ENCODE results near the gene C3orf20. TPM values are rescaled to one million over a fixed set of nuclear protein-coding genes. Genes with fewer than 3 reads are reported as not detected.

C3orf20 gene
- total RNA-seq, 1 donor: not detected

DNA sequence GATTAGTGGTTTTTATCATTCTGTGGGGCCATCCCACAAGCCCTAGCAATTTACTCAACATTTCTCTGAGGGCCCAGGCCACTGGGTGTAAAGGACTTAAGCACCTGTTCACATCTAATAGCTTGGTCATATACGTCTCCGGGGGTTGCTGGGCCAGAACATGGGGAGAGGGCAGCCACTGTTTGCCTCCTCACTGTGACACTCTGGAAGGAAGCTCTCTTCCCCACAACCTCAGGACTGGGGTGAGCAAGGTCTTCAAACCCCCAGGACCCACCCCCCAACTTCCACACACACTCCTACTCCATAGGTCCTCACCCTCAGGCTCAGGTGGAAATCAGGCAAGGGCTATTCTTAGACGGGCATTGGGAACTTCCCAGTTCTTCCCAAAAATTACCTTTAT, 28.9 kb downstream of the C3orf20 start:
- TF ChIP-seq, protein P1, sequence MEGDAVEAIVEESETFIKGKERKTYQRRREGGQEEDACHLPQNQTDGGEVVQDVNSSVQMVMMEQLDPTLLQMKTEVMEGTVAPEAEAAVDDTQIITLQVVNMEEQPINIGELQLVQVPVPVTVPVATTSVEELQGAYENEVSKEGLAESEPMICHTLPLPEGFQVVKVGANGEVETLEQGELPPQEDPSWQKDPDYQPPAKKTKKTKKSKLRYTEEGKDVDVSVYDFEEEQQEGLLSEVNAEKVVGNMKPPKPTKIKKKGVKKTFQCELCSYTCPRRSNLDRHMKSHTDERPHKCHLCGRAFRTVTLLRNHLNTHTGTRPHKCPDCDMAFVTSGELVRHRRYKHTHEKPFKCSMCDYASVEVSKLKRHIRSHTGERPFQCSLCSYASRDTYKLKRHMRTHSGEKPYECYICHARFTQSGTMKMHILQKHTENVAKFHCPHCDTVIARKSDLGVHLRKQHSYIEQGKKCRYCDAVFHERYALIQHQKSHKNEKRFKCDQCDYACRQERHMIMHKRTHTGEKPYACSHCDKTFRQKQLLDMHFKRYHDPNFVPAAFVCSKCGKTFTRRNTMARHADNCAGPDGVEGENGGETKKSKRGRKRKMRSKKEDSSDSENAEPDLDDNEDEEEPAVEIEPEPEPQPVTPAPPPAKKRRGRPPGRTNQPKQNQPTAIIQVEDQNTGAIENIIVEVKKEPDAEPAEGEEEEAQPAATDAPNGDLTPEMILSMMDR (IDR thresholded peaks at IDR 0.05; ENCODE audit: insufficient read depth, low read depth, low read length): no peak
- no peak overlapping the region for H3K4me3 ChIP-seq (ENCODE audit: low read depth, low read length)
- no peak for DNase-seq (ENCODE audit: low read depth)

DNA sequence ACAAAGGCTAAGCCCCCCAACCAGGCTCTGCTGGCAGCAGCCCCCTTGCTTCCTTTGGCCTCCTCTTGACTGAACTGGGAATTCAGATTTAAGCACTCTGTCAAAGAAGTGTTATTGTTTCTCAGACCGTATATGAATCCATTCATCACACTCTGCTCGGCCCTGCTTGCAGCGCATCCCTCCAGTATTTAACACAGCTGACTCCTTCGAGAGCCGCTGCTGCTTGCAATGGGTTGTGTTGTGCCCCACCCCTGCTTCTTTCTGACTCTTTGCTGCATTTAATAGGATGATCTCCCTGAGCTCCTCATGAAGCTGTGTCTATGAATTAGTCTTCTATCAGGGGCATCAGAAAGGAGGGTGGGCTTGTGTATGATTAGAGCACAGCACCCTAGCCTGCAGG, 31.2 kb downstream of the C3orf20 start:
- TF ChIP-seq, protein P1 (IDR thresholded peaks at IDR 0.05; ENCODE audit: insufficient read depth, low read depth, low read length): no peak
- DNase-seq (ENCODE audit: low read depth): no peak
- no peak overlapping the region for H3K4me3 ChIP-seq (ENCODE audit: low read depth, low read length)

DNA sequence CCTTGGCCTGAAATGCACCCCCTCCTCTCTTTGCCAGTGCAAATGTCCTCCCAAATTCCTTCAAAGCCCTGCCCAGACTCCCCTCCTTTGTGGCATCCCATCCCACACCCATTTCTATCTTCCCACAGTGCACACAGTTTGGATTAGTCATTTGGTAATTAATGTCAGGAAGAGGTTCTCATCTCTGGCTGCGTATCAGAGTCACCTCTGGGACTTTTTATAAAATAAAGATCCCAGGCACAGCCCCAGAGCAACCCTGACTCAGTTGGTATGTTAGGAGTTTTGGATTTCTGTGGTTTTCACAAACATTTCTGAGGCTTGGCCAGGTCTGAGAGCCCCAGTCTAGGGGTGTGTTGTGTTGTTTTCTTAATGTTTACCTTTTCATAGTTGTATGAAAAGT, 41.6 kb downstream of the C3orf20 start:
- TF ChIP-seq, protein P1 (IDR thresholded peaks at IDR 0.05; ENCODE audit: insufficient read depth, low read depth, low read length): no peak
- peak; percentile 63 for DNase-seq (ENCODE audit: low read depth)
- no peak overlapping the region for H3K4me3 ChIP-seq (ENCODE audit: low read depth, low read length)

DNA sequence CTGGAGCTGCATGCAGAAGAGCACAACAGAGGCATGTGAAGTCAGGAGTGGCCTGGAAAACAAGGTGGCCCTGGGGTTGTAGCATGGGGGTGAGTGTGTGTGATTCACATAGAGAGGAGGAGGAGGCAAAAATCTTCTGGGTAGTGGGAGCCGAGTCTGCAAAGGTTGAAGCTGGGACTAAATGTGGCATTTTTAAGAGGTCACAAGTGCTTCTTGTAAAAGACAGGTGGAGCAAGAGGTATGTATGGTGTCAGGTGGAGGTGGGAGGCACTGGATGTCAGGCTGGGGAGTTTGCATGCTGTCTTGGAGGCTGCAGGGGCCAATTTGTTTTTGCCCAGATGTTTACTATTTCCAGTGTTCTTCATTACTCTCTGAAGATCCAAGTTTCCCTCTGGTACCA, 42.4 kb downstream of the C3orf20 start:
- TF ChIP-seq, protein P1 (IDR thresholded peaks at IDR 0.05; ENCODE audit: insufficient read depth, low read depth, low read length): no peak
- DNase-seq (ENCODE audit: low read depth): no peak

DNA sequence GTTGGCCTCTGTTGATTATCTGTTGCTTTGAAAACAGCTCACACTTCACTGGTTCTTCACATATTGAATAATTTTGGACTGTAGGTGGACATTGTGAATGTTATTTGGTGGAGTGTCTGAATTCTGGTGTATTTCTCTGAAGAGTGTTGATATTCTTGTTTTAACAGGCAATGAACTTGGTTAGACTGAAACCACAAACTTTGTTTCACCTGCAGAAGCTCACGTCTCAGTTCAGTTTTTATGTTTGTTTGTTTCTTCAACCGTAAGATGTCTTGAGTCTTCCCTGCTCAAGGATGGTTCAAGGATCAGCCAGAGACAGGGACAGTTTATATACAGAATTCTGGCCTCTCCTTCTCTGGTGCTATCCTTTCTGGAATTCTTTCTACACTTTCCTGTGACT, 43.6 kb downstream of the C3orf20 start:
- DNase-seq (ENCODE audit: low read depth): no peak
- no peak overlapping the region for H3K4me3 ChIP-seq (ENCODE audit: low read depth, low read length)
- TF ChIP-seq, protein P1 (IDR thresholded peaks at IDR 0.05; ENCODE audit: insufficient read depth, low read depth, low read length): no peak

More for the DNA sequence above, 42.4 kb downstream of the C3orf20 start:
- no peak overlapping the region for H3K4me3 ChIP-seq (ENCODE audit: low read depth, low read length)

DNA sequence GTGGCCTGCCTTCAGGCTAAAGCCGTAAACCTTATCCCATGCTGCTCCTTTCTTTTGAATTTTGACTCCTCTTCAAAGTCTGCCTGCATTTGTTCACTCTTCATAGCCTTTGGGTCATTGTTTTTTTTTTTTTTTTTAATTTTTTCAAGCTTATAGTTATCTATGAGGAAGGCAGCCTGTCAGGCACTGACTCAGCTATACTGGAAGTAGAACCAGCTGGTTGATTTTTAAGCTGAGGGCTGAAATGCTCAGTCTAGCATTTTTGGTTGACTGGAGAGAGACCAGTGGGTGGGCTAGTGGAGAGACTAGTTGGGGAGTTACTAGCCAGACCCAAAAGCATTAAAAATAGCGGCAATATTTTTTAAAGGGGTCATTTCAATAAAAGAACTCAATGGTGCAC, 44.1 kb downstream of the C3orf20 start:
- DNase-seq (ENCODE audit: low read depth): peak; percentile 7
- H3K4me3 ChIP-seq (ENCODE audit: low read depth, low read length): no peak overlapping the region
- TF ChIP-seq, protein P1 (IDR thresholded peaks at IDR 0.05; ENCODE audit: insufficient read depth, low read depth, low read length): no peak

DNA sequence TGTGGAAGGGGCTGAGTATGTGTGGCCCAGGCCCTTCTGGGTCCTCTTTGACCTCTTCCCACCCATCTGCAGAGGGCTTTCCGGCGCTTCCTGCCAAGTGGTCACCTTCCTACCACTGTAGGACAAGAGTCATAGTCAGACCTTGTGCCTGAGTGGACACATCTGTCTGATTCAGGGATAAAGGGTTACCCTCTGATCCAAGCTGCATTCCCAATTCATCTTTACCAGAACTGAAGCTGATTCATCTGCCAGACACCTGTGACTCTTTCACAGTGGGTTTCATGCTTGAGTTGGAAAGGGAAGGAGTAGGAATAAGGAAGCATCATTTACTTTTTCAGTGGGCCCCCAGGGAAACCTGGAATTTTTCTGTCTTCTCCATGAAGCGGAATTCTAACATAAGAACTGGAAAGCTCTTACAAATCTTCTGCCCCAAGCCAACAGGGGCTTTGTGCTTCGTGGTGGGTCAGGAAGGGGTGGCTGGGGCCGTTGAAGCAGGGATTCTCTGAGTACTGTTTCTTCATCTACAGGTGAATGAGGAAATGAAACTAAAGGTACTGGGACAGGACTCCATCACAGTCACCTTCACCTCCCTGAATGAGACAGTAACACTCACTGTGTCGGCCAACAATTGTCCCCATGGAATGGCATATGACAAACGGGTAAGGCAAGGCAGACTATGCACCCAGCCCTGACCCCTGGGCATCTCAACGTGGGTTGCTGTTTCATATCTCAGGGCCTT, 46.4 kb downstream of the C3orf20 start:
- TF ChIP-seq, protein P1 (IDR thresholded peaks at IDR 0.05; ENCODE audit: insufficient read depth, low read depth, low read length): no peak
- DNase-seq (ENCODE audit: low read depth): no peak
- no peak overlapping the region for H3K4me3 ChIP-seq (ENCODE audit: low read depth, low read length)

All from fibroblast of villous mesenchyme (primary cell).